22Rv1 (cell line): ENCODE results near the gene SPINT1.

ENCODE experiments used
- CTCF ChIP-seq: fragments of 450-650 bp; IDR thresholded peaks from 2 replicates; pipeline ENCODE4 v1.5.1; 2017; ENCODE audit warnings: mild to moderate bottlenecking
- ZFX ChIP-seq: fragments of 450-650 bp; IDR thresholded peaks from 2 replicates; pipeline ENCODE4 v1.6.1; 2017; ENCODE audit warnings: antibody characterized with exemption, borderline replicate concordance

DNA sequence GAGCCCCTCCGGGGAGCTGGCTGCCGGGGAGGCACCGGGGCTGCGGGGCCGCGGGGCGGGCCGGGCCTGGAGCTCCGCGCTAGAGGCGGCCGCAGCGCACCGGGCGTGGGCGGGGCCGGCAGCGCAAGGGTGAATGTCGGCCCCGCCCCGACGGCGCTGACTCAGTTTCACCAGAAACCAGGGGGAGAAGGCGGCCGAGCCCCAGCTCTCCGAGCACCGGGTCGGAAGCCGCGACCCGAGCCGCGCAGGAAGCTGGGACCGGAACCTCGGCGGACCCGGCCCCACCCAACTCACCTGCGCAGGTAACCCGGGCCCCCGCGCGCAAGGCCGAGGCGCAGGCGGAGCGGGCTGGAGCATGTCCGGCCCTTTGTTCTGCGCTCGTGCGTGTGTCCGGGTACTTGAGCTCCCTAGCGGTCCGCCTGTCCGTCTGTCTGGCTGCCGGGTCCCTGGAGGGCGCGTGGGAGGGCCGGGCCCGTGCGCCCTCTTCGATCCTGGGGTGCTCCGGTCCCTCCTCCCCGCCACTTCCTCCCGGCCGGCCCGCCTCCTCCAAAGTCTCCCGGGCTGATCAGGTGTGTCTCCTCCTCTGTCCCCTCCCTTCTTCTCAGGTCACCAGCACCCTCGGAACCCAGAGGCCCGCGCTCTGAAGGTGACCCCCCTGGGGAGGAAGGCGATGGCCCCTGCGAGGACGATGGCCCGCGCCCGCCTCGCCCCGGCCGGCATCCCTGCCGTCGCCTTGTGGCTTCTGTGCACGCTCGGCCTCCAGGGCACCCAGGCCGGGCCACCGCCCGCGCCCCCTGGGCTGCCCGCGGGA, at the start of gene SPINT1:
- TF ChIP-seq CTCF (no peak), ZFX (no peak)
